Measurements from ENCODE around the gene POR. TPM values are rescaled to one million over a fixed set of nuclear protein-coding genes. Genes with fewer than 3 reads are reported as not detected.

The POR gene
- total RNA-seq, 1 donor from 2014 or later, result 62.2 TPM

DNA sequence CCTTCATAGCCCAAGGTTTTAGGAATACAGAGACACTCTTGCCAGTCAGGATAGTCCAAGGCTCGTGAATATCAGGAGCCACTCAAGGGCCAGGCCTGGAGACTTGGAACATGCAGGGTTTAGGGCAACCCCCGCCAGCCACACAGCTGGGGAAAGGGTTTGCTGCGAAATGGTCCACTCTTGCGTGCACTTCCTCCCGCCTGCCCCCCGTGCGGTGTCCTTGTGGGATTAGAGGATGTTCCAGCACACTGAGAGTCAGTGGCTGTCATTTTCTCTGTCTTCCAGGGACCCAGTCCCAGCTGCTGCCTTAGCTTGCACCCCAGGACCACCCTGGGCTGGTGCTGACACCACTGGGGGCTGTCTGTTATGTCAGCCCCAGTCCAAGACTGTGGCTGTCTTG lies 38.5 kb downstream of the POR start:
- peaks cover 7% of the 10 kb centered on the region for H3K36me3 Mint-ChIP-seq (ENCODE audit: low read depth)
- H3K4me1 Mint-ChIP-seq (ENCODE audit: low read depth), result peaks cover 27% of the 10 kb centered on the region
- no peak overlapping the region for H3K4me3 Mint-ChIP-seq (ENCODE audit: unreplicated experiment)
- no peak for DNase-seq (ENCODE audit: low spot score)
- TF ChIP-seq, protein P1, sequence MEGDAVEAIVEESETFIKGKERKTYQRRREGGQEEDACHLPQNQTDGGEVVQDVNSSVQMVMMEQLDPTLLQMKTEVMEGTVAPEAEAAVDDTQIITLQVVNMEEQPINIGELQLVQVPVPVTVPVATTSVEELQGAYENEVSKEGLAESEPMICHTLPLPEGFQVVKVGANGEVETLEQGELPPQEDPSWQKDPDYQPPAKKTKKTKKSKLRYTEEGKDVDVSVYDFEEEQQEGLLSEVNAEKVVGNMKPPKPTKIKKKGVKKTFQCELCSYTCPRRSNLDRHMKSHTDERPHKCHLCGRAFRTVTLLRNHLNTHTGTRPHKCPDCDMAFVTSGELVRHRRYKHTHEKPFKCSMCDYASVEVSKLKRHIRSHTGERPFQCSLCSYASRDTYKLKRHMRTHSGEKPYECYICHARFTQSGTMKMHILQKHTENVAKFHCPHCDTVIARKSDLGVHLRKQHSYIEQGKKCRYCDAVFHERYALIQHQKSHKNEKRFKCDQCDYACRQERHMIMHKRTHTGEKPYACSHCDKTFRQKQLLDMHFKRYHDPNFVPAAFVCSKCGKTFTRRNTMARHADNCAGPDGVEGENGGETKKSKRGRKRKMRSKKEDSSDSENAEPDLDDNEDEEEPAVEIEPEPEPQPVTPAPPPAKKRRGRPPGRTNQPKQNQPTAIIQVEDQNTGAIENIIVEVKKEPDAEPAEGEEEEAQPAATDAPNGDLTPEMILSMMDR (IDR thresholded peaks at IDR 0.05), result no peak
- no peak overlapping the region for H3K27ac Mint-ChIP-seq (ENCODE audit: unreplicated experiment)
- H3K27me3 Mint-ChIP-seq (ENCODE audit: low read depth), result no peaks in the 10 kb centered on the region
- no peaks in the 10 kb centered on the region for H3K9me3 Mint-ChIP-seq (ENCODE audit: low read depth)

DNA sequence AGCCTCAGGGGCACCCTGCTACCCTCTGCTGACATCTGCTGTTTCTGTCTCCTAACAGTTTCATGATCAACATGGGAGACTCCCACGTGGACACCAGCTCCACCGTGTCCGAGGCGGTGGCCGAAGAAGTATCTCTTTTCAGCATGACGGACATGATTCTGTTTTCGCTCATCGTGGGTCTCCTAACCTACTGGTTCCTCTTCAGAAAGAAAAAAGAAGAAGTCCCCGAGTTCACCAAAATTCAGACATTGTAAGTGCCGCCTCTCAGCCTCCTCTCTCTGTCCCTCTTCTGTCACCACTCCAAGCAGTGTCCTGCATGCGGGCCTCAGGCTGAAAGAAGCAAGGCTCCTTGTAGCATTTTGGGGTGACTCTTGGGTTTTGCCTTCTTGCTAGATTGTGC lies 39.0 kb downstream of the POR start:
- H3K36me3 Mint-ChIP-seq (ENCODE audit: low read depth), result peaks cover 7% of the 10 kb centered on the region
- no peaks in the 10 kb centered on the region for H3K9me3 Mint-ChIP-seq (ENCODE audit: low read depth)
- H3K27ac Mint-ChIP-seq (ENCODE audit: unreplicated experiment), result no peak overlapping the region
- no peaks in the 10 kb centered on the region for H3K27me3 Mint-ChIP-seq (ENCODE audit: low read depth)
- peaks cover 29% of the 10 kb centered on the region for H3K4me1 Mint-ChIP-seq (ENCODE audit: low read depth)
- no peak for DNase-seq (ENCODE audit: low spot score)
- TF ChIP-seq, protein P1 (IDR thresholded peaks at IDR 0.05), result no peak
- H3K4me3 Mint-ChIP-seq (ENCODE audit: unreplicated experiment), result no peak overlapping the region

DNA sequence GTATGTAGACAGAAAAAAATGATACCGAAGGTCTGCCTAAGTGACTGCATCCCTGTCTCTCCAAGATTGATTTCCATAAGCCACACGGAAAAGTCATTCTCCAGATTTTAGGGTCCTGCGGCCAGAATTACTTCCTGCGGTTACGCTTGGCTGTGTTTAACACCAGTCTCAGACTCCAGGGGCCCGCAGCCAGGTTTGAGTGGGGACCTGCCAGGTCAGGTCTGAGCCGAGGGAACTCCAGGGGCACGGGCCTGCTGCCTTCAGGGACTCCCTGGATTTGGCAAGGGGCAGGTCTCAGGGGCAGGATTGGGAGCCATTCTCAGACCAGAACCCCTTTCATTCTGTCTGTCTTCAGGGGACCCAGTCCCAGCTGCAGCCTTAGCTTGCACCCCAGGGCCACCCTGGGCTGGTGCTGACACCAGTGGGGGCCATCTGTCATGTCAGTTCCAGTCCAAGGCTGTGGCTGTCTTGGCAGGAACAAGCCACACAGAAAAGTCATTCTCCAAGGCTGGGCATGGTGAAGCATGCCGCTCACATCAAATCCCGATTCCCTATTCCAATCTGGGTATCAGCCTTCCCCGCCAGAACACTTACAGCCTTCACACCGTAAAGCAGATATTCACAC lies 40.5 kb downstream of the POR start:
- H3K4me1 Mint-ChIP-seq (ENCODE audit: low read depth), result peaks cover 25% of the 10 kb centered on the region
- DNase-seq (ENCODE audit: low spot score), result no peak
- TF ChIP-seq, protein P1 (IDR thresholded peaks at IDR 0.05), result no peak
- peak overlapping the region; percentile 1 for H3K27ac Mint-ChIP-seq (ENCODE audit: unreplicated experiment)
- no peak overlapping the region for H3K4me3 Mint-ChIP-seq (ENCODE audit: unreplicated experiment)
- peaks cover 7% of the 10 kb centered on the region for H3K36me3 Mint-ChIP-seq (ENCODE audit: low read depth)
- no peaks in the 10 kb centered on the region for H3K27me3 Mint-ChIP-seq (ENCODE audit: low read depth)
- H3K9me3 Mint-ChIP-seq (ENCODE audit: low read depth), result no peaks in the 10 kb centered on the region

DNA sequence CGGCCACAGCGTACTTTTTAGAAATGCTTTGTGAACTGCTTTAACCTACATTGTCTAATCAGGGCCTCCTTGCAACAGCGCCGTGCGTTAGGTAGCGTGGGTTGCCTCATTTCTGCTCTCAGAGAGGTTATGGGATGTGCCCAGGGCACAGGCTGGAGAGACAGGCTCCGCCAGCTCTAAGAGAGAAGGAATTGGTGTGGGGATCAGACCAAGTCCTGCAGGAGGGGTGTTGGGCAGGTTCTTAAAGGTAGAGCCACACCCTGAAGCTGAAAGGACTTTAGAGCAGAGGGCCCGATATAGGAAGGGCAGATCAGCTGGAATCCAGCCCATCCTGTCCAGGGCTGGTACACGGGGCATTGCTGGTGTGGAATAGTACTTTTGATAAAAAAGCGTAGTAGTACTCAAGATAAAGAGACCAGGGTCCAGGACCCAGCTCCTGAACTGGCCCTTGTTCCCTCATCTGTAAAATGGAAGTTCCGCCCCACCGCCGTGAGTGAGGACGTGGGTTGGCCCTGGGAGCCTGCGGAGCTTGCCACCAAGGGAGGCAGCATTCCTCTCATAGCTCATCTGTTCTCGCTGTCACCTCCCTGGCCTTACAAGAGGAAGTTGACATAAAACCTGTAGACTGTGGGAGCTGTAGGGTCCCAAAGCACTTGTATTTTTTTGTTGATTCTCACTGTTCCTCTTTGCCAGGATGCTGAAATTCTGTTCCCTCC lies 42.2 kb downstream of the POR start:
- Mint-ChIP-seq H3K27me3 (ENCODE audit: low read depth) (no peaks in the 10 kb centered on the region), H3K4me3 (ENCODE audit: unreplicated experiment) (no peak overlapping the region), H3K9me3 (ENCODE audit: low read depth) (no peaks in the 10 kb centered on the region), H3K27ac (ENCODE audit: unreplicated experiment) (peak overlapping the region; percentile 77), H3K4me1 (ENCODE audit: low read depth) (peaks cover 26% of the 10 kb centered on the region), H3K36me3 (ENCODE audit: low read depth) (peaks cover 7% of the 10 kb centered on the region)
- no peak for DNase-seq (ENCODE audit: low spot score)
- TF ChIP-seq, protein P1 (IDR thresholded peaks at IDR 0.05), result no peak

DNA sequence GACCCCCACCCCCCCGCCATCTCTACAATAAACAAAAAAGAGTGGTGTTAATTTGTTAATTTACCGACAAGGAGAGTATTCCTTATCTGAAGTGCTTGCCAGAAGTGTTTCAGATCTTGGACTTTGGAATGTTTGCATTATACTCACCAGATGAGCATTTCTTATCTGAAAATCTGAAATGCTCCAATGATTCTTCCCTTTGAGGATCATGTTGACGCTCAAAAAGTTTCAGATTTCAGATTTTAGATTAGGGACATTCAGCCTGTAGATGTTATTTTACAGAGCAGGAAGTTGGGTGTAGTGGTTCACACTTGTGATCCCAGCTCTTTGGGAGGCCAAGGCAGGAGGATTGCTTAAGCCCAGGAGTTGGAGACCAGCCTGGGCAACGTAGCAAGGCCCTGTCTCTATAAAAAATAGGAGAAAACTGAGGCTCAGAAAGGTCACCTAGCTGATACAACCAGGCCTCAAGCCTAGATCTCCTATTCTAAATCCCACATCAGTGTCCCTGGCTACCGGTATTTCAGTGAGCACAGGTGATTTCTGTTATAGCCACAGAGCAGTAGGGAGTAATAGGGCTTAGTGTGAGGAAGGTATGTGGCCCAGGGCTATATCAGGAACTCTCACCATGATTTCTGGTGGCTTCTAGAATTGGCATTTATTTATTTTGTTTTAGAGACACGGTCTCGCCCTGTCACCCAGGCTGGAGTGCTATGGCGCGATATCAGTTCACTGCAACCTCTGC lies 44.0 kb downstream of the POR start:
- Mint-ChIP-seq H3K27me3 (ENCODE audit: low read depth) (no peaks in the 10 kb centered on the region), H3K27ac (ENCODE audit: unreplicated experiment) (no peak overlapping the region), H3K36me3 (ENCODE audit: low read depth) (peaks cover 8% of the 10 kb centered on the region), H3K9me3 (ENCODE audit: low read depth) (no peaks in the 10 kb centered on the region), H3K4me1 (ENCODE audit: low read depth) (peaks cover 42% of the 10 kb centered on the region), H3K4me3 (ENCODE audit: unreplicated experiment) (no peak overlapping the region)
- TF ChIP-seq, protein P1 (IDR thresholded peaks at IDR 0.05), result no peak
- DNase-seq (ENCODE audit: low spot score), result no peak

Data from chondrocyte (in vitro differentiated cells).